Neuronal stem cell (in vitro differentiated cells): Measurements from ENCODE around the gene TPSG1.
"Not testable (repeated sequence)": the region's sequence is repeated elsewhere in the genome, so short reads cannot be mapped to it uniquely, and the experiment has no call there.

Experiments
- DNase-seq: peaks from one replicate; pipeline ENCODE4 v3.0.0-alpha.2; 2013; ENCODE audit warnings: low spot score
- H2AFZ ChIP-seq: one replicate; pipeline ENCODE4 v1.6.1; 2013; ENCODE audit warnings: mild to moderate bottlenecking, low read length, inconsistent platforms
- H2AK5ac ChIP-seq: 2 replicates; pipeline ENCODE4 v1.6.1; 2013; ENCODE audit warnings: low read depth, mild to moderate bottlenecking, inconsistent platforms, low read length, moderate library complexity, mixed read lengths
- H2BK120ac ChIP-seq: 2 replicates; pipeline ENCODE4 v1.6.1; 2013; ENCODE audit warnings: low read depth, mild to moderate bottlenecking, inconsistent platforms, low read length, moderate library complexity, mixed read lengths
- H2BK12ac ChIP-seq: one replicate; pipeline ENCODE4 v1.6.1; 2013; ENCODE audit warnings: low read length, inconsistent platforms
- H2BK15ac ChIP-seq: 2 replicates; pipeline ENCODE4 v1.6.1; 2013; ENCODE audit warnings: mild to moderate bottlenecking, low read length, inconsistent platforms, mixed read lengths
- H2BK5ac ChIP-seq: one replicate; pipeline ENCODE4 v1.6.1; 2013; ENCODE audit warnings: inconsistent platforms, mild to moderate bottlenecking, low read length, moderate library complexity
- H3K14ac ChIP-seq: one replicate; pipeline ENCODE4 v1.6.1; 2013; ENCODE audit warnings: low read length, inconsistent platforms
- H3K18ac ChIP-seq: 2 replicates; pipeline ENCODE4 v1.6.1; 2013; ENCODE audit warnings: low read length, inconsistent platforms
- H3K23ac ChIP-seq: 2 replicates; pipeline ENCODE4 v1.6.1; 2013; ENCODE audit warnings: low read depth, mild to moderate bottlenecking, mixed read lengths, low read length, inconsistent platforms; ENCODE audit not compliant: poor library complexity
- H3K27ac ChIP-seq: replicated peaks from 3 replicates; pipeline ENCODE4 v1.5.1; 2013; ENCODE audit warnings: low read length, inconsistent platforms
- H3K27me3 ChIP-seq, 3 experiments: 2 replicates each; pipeline ENCODE4 v1.6.1; 2013; ENCODE audit warnings: low read length in 3 of 3, mild to moderate bottlenecking in 2 of 3, inconsistent platforms in 1 of 3, low read depth in 1 of 3, mixed read lengths in 1 of 3, moderate library complexity in 1 of 3; ENCODE audit not compliant: control insufficient read depth in 3 of 3, insufficient read depth in 3 of 3
- H3K36me3 ChIP-seq, 2 donors: replicated peaks in 1 of 2; 2 replicates each; pipeline ENCODE4 v1.6.1; 2013; ENCODE audit warnings: low read length in 2 of 2; ENCODE audit not compliant: control insufficient read depth in 2 of 2, insufficient read depth in 2 of 2
- H3K4ac ChIP-seq: 2 replicates; pipeline ENCODE4 v1.6.1; 2013; ENCODE audit warnings: inconsistent platforms, mild to moderate bottlenecking, low read length, moderate library complexity
- H3K4me1 ChIP-seq, 2 donors: 1 replicate in 1 of 2; 2 replicates in 1 of 2; pipeline ENCODE4 v1.6.1; 2013; ENCODE audit warnings: low read length in 2 of 2, low read depth in 1 of 2; ENCODE audit not compliant: control insufficient read depth in 2 of 2, insufficient read depth in 1 of 2
- H3K4me2 ChIP-seq: one replicate; pipeline ENCODE4 v1.6.1; 2013; ENCODE audit warnings: mild to moderate bottlenecking, low read length, inconsistent platforms; ENCODE audit not compliant: insufficient read depth, poor library complexity, severe bottlenecking
- H3K4me3 ChIP-seq, 2 donors: 2 replicates each; pipeline ENCODE4 v1.5.1; 2013; ENCODE audit warnings: low read length in 2 of 2, mild to moderate bottlenecking in 2 of 2, inconsistent platforms in 1 of 2, moderate library complexity in 1 of 2
- H3K79me1 ChIP-seq: one replicate; pipeline ENCODE4 v1.6.1; 2013; ENCODE audit warnings: low read depth, mild to moderate bottlenecking, inconsistent platforms, low read length, moderate library complexity
- H3K9ac ChIP-seq: one replicate; pipeline ENCODE4 v1.6.1; 2013; ENCODE audit warnings: mild to moderate bottlenecking, low read depth, low read length, inconsistent platforms; ENCODE audit not compliant: poor library complexity
- H3K9me3 ChIP-seq, 2 donors: replicated peaks in 1 of 2; 2 replicates each; pipeline versions ENCODE3 to v1.6.1; 2013; ENCODE audit warnings: low read length in 2 of 2, mild to moderate bottlenecking in 2 of 2, inconsistent platforms in 1 of 2, low read depth in 1 of 2, mixed read lengths in 1 of 2, moderate library complexity in 1 of 2; ENCODE audit not compliant: control insufficient read depth in 2 of 2, insufficient read depth in 1 of 2
- H4K8ac ChIP-seq: one replicate; pipeline ENCODE4 v1.6.1; 2013; ENCODE audit warnings: low read depth, mild to moderate bottlenecking, inconsistent platforms, low read length, moderate library complexity
- H4K91ac ChIP-seq: one replicate; pipeline ENCODE4 v1.6.1; 2013; ENCODE audit warnings: low read length, low read depth, mild to moderate bottlenecking, inconsistent platforms; ENCODE audit not compliant: poor library complexity
- WGBS, 2 donors: extraction: QIAGEN DNeasy Blood & Tissue Kit; methylation state at CpG; one replicate each; pipeline ENCODE4 v1.1.7; 2013; ENCODE audit warnings: missing lambda C conversion rate in 2 of 2, mixed read lengths in 1 of 2; ENCODE audit not compliant: insufficient read length in 2 of 2, insufficient replicate concordance in 1 of 2; ENCODE audit errors: extremely low coverage in 2 of 2; 5-methylcytosine and 5-hydroxymethylcytosine counted together

TPSG1 gene

GRCh38 chr16:1243907-1244850, 19.1 kb upstream of the TPSG1 start:
- not testable (repeated sequence) for H3K36me3 ChIP-seq, H3K4me2 ChIP-seq, H2AFZ ChIP-seq, H3K23ac ChIP-seq, H3K4me3 ChIP-seq, H3K14ac ChIP-seq, H3K27ac ChIP-seq, H3K9ac ChIP-seq, H2BK5ac ChIP-seq, H3K4me1 ChIP-seq, H3K18ac ChIP-seq, H2BK15ac ChIP-seq, H3K9me3 ChIP-seq, H3K4ac ChIP-seq, H2BK12ac ChIP-seq, H2BK120ac ChIP-seq, H4K8ac ChIP-seq, H3K79me1 ChIP-seq, H2AK5ac ChIP-seq, H4K91ac ChIP-seq, DNase-seq
- no CpG with 5 or more reads among the region's 32 CpGs for WGBS, 2 donors
- H3K27me3 ChIP-seq, result peaks cover 0 to 14% (median 0%) of the 10 kb centered on the region in 3 experiments

DNA sequence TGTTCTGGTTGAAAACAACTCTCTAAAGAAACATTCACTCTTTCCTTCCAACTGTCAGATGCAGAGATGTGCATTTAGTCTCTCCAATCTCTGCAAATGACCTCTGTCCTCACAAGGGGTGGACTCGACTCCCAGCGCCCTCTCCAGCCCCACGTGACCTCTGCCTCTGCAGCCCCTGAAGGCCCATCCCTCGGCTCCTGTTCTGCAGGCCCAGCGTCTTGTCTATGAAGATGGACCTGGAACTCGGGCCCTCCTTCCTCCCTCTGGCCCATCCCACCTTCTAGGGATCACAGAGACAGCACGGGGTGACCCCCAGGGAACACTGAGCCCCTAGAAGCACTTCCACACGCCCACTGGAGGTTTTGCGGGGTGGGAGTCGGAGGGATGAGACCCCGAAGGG, 18.3 kb upstream of the TPSG1 start:
- H3K4ac ChIP-seq, H3K9ac ChIP-seq, H2BK120ac ChIP-seq, H3K27ac ChIP-seq, H3K4me2 ChIP-seq, H2BK15ac ChIP-seq, H3K9me3 ChIP-seq, H3K4me1 ChIP-seq, H3K14ac ChIP-seq, H2BK12ac ChIP-seq, H2AFZ ChIP-seq, DNase-seq, H3K4me3 ChIP-seq, H3K79me1 ChIP-seq, H2AK5ac ChIP-seq, H3K23ac ChIP-seq, H4K8ac ChIP-seq, H3K18ac ChIP-seq, H3K36me3 ChIP-seq, H2BK5ac ChIP-seq, H4K91ac ChIP-seq: not testable (repeated sequence)
- WGBS, 2 donors, result no CpG with 5 or more reads among the region's 11 CpGs
- H3K27me3 ChIP-seq, result peaks cover 0 to 14% (median 0%) of the 10 kb centered on the region in 3 experiments

DNA sequence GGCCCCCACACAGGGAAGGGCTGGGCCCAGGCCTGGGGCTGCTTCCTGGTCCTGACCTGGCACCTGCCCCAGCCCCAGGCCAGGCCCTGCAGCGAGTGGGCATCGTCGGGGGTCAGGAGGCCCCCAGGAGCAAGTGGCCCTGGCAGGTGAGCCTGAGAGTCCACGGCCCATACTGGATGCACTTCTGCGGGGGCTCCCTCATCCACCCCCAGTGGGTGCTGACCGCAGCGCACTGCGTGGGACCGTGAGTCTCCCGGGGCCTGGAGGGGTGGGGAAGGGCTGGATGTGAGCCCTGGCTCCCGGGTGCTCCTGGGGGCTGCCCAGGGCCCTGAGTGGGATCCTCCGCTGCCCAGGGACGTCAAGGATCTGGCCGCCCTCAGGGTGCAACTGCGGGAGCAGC, 16.0 kb upstream of the TPSG1 start:
- H2AFZ ChIP-seq, H4K91ac ChIP-seq, H3K9me3 ChIP-seq, H4K8ac ChIP-seq, H3K18ac ChIP-seq, DNase-seq, H2BK15ac ChIP-seq, H3K4me3 ChIP-seq, H2BK12ac ChIP-seq, H3K4ac ChIP-seq, H2BK5ac ChIP-seq, H2BK120ac ChIP-seq, H3K14ac ChIP-seq, H3K9ac ChIP-seq, H3K36me3 ChIP-seq, H3K27ac ChIP-seq, H2AK5ac ChIP-seq, H3K4me1 ChIP-seq, H3K79me1 ChIP-seq, H3K27me3 ChIP-seq, H3K4me2 ChIP-seq, H3K23ac ChIP-seq: not testable (repeated sequence)
- WGBS, 2 donors, result no CpG with 5 or more reads among the region's 15 CpGs

DNA sequence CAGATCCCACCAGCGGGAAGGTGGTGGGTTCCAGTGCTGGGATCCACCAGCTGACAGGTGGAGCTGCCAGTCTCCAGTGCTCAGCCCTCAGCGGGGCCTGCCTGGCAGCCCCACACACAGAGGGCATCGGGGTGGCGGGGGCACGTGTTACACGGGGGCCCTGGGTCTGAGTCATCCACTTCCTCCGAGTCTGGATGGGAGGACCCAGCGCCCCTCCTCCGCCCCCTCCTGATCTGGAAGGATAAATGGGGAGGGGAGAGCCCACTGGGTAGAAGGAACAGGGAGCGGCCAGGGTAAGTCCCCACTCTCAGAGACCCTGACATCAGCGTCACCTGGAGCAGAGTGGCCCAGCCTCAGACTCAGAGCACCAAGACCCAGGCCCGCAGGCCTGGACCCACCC, 15.4 kb upstream of the TPSG1 start, which contains the start of gene TPSAB1:
TPSAB1 (plus strand) TSS at position 270 of the 400 bp plus-strand sequence. CDS start 234 bp downstream, outside the sequence.
- not testable (repeated sequence) for H3K9ac ChIP-seq, H3K4me1 ChIP-seq, H3K4me3 ChIP-seq, H2BK120ac ChIP-seq, H2BK5ac ChIP-seq, H3K23ac ChIP-seq, H3K27ac ChIP-seq, H2AK5ac ChIP-seq, H3K18ac ChIP-seq, H4K8ac ChIP-seq, H2BK12ac ChIP-seq, H3K9me3 ChIP-seq, DNase-seq, H3K4ac ChIP-seq, H3K36me3 ChIP-seq, H3K27me3 ChIP-seq, H4K91ac ChIP-seq, H3K4me2 ChIP-seq, H2BK15ac ChIP-seq, H3K14ac ChIP-seq, H3K79me1 ChIP-seq, H2AFZ ChIP-seq
- WGBS, 2 donors, result no CpG with 5 or more reads among the region's 12 CpGs
